Effector CD4-positive, alpha-beta T cell (primary cell): ENCODE measurements around the gene SH2D3A.
"Not testable (repeated sequence)": the region's sequence is repeated elsewhere in the genome, so short reads cannot be mapped to it uniquely, and the experiment has no call there.

Experiments used
- DNase-seq: peaks from one replicate; pipeline ENCODE4 v3.0.0-alpha.2; 2020

The SH2D3A gene

DNA sequence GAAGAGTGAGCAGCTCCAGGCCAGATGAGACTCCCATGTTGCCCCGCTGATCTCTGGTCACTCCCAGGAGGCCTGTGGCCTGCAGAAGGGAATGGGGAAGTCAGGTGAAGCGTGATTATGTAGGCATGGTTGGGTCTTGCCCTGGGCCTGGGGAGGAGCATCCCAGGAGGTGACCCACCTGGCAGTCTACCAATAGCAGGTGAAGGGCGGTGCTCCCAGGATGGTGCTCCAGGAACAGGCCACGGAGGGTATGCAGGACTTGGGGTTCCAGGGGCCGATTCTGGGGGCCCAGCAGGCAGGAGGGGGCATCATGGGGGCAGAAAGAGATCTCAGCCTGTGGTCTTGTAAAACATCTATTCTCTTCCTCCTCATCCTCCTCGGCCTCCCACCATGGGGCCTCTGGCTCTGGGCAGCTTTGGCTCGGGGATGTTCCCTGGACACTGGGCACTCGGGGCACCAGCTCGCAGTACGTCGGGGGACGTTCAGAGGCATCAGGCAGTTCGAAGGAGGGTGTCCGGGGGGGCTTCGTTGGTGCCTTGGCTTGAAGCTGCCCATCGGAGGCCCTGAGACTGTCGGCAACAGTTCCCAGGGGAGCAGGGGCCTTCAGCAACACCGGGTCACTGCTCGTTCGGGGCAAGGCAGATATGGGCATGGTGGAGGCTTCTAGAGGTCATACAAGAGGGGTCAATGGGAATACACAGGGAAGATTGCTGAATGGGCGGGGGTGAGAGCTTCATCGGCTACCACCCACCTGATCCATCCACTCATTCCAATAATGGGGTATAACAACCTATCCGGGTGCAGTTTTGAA, 12.4 kb downstream of the SH2D3A start:
- no peak for DNase-seq

DNA sequence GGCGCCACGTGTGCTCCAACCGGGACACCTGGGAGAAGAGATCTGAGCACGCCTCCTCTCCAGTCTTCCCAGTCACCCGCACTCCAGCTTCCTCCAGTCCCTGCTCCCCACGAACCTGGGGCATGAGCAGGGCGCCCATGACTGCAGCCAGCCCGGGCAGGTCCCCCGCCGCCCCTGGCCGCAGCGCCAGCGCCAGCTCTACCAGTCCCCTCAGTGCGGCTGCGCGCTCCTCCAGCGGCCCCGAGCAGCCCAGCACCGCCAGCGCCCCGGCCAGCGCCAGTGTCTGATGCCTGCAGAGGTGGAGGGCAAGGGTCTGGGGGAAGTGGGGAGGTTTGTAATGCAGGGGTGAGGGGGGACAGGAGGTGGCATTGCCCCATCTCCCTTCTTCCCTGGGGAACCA, 13.1 kb downstream of the SH2D3A start:
- no peak for DNase-seq

DNA sequence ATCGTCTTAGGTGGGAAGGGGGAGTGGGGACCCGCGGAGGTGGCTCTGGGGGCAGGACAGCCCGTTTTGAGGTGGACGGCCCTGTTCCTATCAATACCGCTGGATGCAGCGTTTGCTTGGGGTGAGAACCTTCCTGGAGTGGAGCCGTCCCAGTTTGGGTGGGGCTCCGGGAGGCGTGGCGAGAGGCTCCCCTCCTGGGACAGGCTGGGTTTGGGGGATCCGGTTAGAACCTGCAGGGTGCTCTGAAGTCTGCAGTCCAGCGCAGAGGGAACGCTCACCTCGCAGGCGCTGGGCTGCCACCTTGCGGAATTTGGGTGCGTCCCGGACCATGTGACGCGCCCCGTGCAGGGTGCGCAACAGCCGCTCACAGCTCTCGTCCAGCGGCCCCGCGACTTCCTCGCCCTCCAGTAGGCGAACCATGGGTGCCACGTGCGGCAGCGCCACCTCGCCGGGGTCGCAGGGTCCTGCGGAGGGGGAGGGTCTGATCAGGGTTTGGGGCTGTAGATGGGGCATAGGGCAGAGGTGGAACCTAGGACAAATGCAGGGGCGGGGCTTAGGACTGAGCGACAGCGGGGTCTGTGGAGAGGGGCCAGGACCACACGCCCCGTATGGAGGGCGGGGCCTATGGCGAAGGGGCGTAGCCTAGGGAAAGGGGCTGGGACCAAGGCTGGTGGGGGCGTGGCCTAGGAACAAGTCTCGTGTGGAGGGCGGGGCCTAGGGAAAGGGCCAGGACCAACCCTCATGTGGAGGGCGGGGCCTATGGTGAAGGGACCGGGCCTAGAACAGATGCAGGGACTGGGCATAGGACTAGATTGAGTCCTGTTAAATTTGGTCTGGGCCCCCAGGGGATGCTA, 13.8 kb downstream of the SH2D3A start:
- peak; percentile 61 for DNase-seq

DNA sequence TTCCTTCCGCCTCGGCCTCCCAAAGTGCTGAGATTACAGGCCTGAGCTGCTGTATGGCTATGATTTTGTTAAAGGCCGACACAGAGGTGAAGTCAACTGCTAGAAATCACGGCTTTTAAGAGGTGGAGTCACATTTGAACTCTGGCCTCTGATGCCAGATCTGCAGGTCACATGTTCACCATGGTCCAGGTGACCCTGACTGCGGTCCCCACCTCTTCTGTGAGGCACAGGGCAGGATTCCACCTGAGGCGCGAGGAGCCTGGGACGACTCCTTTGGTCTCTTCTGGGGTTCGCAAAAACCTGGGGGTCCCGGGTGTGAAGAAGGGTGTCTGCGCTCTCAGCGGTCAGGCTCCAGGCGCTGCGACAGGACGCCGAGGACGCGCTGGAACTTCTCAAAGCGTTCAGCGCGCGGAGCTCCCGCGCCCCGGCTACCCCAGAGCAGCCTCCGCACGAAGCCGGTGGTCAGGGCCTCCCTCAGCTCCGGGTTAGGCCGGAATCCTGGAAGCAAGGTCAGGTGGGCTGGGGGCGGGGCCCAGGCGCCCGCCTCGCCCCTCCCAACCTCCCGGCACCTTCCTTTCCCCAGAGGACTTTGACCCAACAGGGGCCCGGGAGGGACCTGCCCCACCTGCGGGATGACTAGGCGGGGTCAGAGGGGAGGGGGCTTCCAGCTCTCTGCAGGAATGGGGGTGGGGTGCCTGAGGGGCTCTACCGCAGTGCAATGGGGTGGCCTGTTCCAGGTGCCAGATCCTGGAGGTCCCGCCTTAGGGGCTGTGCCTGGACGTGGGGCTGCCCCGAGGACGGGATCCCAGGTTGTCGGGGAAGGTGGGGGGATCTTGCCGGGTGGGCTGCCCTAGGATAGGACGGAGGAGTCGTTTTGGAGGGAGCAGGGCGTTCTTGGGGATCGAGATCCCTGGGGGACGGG, 14.7 kb downstream of the SH2D3A start:
- no peak for DNase-seq

DNA sequence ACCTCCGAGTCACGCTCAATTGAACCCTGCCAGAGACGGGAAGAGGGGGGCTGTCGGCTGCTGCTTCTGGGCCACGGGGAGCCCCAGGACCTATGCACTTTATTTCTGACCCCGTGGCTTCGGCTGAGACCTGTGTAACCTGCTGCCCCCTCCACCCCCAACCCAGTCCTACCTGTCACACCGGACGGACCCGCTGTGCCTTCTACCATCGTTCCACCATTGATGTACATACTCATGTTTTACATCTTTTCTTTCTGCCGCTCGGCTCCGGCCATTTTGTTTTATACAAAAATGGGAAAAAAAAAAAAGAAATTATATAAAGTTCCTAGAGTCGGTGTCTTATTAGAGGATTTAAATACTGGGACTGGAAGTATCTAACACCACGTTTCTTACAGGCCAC, 16.0 kb downstream of the SH2D3A start:
- no peak for DNase-seq

DNA sequence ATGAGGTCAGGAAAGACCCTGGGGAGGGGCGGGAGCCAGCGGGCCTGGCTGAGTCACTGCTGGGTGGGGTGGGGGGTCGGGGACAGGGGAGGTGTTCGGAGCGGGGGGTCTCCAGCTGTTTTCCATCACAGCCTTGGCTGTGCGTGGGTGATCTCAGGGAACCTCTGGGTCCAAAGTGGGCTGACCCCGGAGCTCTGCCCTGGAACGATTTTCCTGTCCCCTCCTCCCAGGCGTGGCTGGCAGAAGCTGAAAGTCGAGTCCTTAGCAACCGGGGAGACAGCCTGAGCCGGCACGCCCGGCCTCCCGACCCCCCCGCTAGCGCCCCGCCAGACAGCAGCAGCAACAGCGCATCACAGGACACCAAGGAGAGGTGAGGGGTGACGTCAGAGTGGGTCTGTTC, 17.2 kb downstream of the SH2D3A start:
- no peak for DNase-seq

DNA sequence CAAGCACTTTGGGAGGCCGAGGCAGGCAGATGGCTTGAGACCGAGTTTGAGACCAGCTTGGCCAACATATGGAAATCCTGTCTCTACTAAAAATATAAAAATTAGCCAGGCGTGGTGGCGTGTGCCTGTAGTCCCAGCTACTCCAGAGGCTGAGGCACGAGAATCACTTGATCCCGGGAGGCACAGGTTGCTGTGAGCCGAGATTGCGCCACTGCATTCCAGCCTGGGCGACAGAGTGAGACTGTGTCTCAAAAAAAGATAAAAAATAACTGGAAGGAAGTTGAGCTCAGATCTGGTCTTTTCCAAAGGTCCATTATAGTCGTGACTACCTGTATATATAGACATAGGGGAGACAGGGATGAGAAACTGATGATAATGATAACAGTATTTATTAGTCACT, 18.7 kb downstream of the SH2D3A start:
- DNase-seq: not testable (repeated sequence)

DNA sequence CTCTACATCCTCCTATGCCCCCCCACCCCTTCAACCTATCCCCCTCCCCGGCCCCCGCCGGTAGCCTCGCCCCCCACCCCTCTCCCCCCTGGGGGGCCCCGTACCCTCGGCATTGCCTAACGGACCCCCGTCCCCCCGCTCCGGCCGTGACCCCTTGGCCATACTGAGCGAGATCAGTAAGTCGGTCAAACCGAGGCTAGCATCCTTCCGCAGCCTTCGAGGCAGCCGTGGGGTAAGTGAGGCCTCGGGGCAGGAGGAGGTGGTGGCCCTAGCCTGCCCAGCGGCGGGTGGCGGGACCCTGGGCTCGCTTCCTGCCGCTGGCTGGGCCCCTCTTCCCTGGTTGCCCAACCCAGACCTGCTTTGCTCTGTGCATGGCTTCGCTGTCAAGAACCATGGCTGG, 21.3 kb downstream of the SH2D3A start:
- DNase-seq: no peak

DNA sequence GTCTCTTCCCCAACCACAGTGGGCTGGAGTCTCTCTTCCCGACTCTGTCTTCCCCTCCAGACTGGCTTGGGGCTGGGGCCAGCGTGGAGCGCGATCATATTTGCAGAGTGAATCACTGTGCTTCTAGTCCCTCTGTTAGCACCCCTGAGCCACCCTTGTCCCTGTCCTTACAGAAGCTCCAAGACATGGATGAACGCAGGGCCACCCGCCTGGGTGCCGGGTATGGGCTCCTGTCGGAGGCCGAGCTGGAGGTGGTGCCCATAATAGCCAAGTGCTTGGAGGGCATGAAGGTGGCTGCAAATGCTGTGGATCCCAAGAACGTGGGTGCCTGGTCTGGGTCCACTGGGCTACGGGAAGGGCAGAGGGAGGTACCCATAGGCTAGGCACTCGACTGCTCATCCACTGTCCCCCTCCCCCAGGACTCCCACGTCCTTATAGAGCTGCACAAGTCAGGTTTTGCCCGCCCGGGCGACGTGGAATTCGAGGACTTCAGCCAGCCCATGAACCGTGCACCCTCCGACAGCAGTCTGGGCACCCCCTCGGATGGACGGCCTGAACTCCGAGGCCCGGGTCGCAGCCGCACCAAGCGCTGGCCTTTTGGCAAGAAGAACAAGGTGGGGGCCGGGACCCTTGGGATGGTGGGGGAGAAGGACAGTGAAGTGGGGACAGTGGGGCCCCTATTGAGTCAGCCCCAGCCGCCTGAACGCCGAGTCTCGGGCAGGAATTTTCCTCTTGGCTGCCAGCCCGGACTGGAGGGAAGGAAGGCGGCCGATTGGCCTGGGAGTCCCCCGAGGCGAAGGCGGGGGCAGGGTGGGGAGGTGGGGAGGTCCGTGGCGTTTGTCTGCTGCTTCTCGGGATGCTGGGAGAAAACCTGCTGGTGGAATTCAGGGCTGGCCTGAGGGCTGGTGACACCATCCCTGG, 22.6 kb downstream of the SH2D3A start:
- no peak for DNase-seq

DNA sequence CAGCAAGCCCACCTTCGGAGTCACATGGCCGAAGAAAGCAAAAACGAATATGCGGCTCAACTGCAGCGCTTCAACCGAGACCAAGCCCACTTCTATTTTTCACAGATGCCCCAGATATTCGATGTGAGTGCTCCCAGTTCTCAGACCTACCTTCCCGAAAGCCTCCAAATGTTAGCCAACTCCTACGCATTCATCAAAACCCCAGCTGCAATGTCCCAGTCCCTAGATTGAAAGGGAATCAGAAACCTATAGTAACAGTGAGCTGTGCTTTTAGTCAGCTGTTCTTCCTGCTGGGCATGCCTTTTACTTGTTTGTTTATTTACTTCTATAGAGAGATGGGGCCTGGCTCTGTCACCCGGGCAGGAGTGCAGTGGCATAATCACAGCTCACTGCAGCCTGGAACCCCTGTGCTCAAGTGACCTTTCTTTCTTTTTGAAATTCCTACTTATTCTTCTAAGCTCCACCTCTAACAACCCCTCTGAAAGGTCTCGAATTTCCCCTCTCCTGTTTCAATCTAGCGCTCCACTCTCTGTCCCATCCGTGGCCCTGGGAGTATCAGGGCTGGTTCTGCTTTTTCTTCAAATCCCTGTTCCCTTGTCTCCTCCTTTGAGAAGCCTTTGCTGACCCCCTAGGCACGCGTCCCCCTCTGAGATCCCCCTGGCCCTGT, 23.4 kb downstream of the SH2D3A start:
- DNase-seq: no peak

DNA sequence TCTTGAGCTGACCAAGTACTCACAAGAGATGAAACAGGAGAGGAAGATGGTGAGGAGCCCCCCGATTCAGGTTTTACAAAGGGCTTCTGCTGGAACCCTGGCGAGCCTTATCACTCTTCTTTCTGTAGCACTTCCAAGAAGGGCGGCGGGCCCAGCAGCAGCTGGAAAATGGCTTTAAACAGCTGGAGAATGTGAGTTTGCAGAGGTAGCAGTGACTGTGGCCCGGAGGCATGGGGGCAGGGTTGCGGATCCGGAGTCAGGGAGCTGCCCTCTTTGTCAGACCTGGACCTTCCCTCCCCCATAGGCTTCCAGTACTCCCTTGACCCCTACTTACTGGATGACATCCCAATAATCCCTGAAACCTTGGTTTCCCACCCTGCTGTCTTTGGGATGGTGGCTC, 24.2 kb downstream of the SH2D3A start:
- DNase-seq: no peak

DNA sequence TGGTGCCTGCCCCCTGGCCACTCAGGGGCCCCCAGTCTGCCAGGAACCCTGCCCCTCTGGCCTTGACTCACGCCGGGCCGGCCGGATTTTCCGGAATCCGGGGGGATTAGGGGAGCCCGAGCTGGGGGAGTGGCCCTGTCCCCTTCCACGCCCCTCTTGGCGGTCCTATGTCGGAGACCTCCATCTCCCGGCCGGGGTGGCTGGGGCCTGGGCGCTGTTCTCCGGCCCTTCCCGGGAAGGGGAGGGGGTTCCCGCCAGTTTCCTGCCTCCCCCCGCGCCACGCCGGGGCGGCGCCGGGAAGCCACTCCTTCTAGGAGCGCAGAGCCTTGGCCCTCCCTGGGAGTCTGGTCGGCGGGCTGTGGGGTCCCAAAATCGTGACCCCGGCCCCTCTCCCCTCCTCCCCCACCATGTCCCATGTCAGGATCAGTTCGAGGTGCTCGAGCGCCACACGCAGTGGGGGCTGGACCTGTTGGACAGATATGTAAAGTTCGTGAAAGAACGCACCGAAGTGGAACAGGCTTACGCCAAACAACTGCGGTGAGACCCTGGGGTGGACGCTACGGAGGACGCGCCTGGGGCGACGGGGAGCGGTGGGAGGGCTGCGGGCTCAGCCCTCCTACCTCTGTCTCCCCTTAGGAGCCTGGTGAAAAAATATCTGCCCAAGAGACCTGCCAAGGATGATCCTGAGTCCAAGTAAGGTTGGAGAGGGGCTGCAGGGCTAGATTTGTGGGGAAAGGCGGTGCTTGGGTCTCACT, 26.5 kb downstream of the SH2D3A start:
- peak; percentile 11 for DNase-seq

DNA sequence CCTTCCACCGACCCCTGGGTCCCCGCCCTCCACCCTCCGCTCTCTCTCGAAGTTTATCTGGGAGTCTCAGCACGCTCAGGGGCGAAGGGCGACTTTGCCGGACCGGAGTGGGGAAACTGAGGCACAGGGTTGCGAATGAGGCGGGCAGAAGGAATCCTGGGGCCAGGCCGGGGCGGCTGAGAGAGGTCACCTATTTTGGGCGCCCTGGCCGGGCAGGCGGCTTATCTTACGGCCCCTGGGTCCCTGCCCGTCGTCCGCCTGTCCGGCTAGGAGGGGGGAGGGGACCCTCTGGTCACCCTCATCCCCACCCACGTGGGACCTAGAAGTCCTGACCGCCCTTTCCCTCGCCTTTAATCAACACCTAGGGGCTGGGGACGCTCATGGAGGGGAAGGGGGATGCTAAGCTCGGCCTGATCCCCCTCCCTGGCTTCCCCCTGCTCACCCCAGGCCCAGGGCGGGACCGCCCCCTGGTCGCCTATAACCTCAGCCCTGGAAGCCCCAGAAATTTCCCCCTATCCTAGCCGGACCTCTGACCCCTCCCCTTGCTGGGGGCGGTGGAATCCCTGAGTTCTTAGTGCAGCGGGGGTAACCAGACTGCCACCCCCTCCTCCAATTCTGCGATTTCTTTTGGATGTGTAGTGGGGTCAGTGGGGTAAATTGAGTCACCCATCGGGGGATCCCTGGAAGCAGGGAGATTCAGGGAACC, 27.2 kb downstream of the SH2D3A start:
- no peak for DNase-seq

DNA sequence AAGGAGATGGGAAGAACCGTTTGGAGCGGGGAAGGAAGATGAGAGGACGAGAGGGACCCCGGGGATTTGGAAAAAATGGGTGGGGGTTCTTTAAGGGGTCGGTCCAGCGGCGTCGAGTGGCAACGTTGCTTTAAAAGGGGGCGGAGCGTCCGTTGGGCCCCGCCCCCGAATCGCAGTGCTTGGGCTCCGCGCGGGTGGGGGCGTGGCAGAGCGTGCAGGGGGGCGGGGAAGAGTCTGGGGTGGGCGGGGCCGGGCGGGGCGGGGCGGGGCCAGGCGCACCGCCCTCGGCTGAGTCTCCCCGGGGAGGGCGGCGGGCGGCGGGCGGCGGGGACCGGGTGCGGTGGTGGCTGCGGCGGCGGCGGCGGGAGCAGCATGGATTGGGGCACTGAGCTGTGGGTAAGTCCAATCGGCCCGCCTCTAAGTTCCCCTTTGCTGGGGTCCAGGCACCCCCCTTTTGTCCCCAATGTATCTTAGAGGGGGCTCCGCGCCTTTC, 27.8 kb downstream of the SH2D3A start, which contains the start of gene TRIP10:
Gene TRIP10, plus strand, starts transcription at position 291 of the 493 bp plus-strand sequence. Its CDS starts 82 bp downstream, at position 373.
- DNase-seq: peak; percentile 78

DNA sequence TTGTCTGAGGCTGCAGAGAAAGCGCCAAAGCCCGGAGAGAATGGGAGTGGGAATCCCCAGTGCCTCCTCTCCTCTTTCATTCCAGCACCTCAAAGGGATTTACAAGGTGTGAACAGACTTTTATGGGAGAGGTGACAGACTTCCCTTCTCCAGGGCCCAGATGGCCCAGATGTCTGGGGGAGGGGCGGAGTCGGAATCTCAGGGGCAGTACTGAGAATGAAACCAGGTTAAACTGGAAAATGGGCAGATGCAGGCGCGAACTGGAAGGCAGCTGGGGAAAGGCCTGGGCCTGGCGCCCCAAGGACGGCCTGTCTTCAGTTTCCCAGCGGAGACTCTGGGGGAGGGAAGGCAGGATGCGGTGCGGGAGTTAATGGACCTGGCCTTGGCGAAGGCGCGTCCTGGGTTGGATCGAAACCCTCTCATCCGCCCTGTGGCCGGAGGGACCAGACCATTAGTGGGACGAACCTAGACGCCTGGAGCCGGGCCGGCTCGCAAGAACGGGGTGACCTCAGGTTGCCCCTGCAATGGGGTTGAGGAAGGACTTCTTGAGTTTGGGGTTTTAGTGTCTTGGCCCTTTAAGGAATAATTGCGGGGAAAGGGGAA, 28.3 kb downstream of the SH2D3A start:
- DNase-seq: peak; percentile 21

DNA sequence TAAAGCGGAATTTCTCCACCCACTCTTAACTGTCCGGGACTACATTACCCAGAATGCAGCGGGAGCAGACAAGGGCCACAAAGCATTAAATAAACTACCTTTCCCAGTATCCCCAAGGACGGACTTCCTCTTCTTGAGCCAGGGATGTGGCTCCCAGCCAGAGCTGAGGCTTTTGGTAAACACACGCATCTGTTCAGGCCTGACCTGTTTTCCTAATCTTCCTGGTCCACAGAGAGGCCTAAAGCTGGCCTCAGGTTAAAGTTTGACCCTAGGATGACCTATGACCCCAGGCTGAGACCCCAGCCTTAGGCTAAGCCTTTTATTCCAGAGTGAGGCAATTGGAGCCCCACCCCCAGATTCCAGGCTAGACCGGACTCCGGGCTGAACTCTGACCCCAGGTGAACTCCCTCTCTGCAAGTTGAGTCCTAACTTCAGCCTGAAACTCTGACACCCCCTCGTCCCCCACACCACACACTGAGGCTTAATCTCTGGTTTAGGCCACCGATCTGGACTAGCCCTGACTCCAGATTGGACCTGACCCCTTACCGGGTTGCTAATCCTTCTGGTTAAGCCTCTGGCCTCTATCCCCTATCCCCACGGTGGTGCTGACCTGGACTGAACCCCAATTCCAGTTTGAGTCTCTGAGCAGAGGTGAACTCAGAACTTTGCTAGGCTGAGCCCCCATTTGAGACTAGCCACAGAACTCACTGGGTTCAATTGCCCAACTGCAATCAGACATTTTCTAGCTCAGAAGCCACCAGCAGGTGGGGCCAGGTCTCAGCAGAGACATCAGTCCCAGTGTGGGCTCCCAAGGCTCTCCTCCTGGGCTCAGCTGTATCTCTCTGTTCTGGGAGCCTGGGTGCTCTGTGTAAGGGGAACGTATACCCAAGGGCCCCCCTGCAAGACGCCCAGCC, 29.1 kb downstream of the SH2D3A start:
- DNase-seq: peak; percentile 67

DNA sequence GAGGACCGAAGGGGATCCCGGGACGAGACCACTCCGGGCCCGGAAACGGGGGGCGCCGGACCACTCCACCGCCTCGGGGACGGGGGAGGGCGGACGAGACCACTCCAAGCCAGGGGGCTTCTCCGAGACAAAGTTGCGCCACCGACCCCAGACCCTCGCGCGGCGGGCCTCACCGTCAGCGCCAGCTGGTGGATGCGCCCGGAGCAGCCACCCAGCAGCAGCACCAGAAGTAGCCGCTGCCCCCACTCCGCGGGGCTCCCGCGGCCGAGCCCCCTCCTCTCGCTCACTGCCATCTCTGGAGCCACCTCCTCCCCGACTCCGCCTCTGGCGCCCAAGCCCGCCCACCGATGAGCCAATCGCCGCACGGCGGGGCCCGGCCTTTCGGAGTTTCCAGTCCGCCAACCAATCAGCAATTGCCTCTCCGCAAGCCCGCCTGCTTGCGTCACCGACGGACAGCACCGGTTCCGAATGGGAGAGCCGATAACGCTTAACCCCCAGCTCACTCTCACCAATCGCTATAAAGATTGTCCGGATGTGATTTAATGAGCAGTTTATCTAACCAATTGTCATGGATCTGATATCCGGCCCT, 29.9 kb downstream of the SH2D3A start, which contains the start of gene GPR108:
Gene GPR108, minus strand, starts transcription at position 297 of the 589 bp plus-strand sequence. Its CDS starts 4 bp downstream, at position 293.
- peak; percentile 99 for DNase-seq
